Activated T-cell treated with anti-CD3 and anti-CD28 coated beads, Interleukin-2, amount 50 U/mL, for 72 hours (primary cell): ENCODE measurements around the gene ZFAND3. TPM values are rescaled to one million over a fixed set of nuclear protein-coding genes. Genes with fewer than 3 reads are reported as not detected.

Experiments
- ATAC-seq, 2 donors: fragments of 150-1000 bp; cut with Tn5 transposase; replicated peaks in 1 of 2; 2 replicates each; pipeline ENCODE4 v1.10.0; 2021; ENCODE audit warnings: moderate library complexity in 2 of 2, mild to moderate bottlenecking in 1 of 2
- DNase-seq, 2 donors: peaks; one replicate each; pipeline ENCODE4 v3.0.0; 2021 to 2022; ENCODE audit warnings: mixed read lengths in 1 of 2
- H3K27ac Mint-ChIP-seq: one replicate; pipeline ENCODE4 v1.8.0; 2022; ENCODE audit warnings: mild to moderate bottlenecking, moderate library complexity, mixed read lengths
- H3K27me3 Mint-ChIP-seq: one replicate; pipeline ENCODE4 v1.8.0; 2022; ENCODE audit warnings: low read depth, mixed read lengths
- H3K36me3 Mint-ChIP-seq, 2 donors: one replicate each; pipeline ENCODE4 v1.8.0; 2022; ENCODE audit warnings: mixed read lengths in 2 of 2, mild to moderate bottlenecking in 1 of 2; ENCODE audit not compliant: insufficient read depth in 2 of 2
- H3K4me1 Mint-ChIP-seq: one replicate; pipeline ENCODE4 v1.8.0; 2022; ENCODE audit warnings: low read depth, mixed read lengths
- H3K4me3 Mint-ChIP-seq, 2 donors: one replicate each; pipeline ENCODE4 v1.8.0; 2022; ENCODE audit warnings: mild to moderate bottlenecking in 2 of 2, mixed read lengths in 2 of 2, moderate library complexity in 2 of 2
- H3K9me3 Mint-ChIP-seq, 2 donors: one replicate each; pipeline ENCODE4 v1.8.0; 2022; ENCODE audit warnings: mixed read lengths in 2 of 2
- total RNA-seq, 2 donors: library from RNA; stranded (reverse); gene quantifications; one replicate each; pipeline ENCODE4 v1.2.3, GENCODE V29; 2022

Gene ZFAND3
- total RNA-seq, 2 donors from 2014 or later, result 93.9 to 114 TPM

GRCh38 chr6:38137608-38138265 lies 318.2 kb downstream of the ZFAND3 start:
- Mint-ChIP-seq H3K9me3 (no peaks in the 10 kb centered on the region), H3K4me3 (no peak overlapping the region), H3K27ac (peak overlapping the region; percentile 20), H3K36me3 (peaks cover 0 to 3% of the 10 kb centered on the region in 2 donors), H3K4me1 (peaks cover 16% of the 10 kb centered on the region), H3K27me3 (no peaks in the 10 kb centered on the region)
- ATAC-seq (no peak), DNase-seq (no peak)

DNA sequence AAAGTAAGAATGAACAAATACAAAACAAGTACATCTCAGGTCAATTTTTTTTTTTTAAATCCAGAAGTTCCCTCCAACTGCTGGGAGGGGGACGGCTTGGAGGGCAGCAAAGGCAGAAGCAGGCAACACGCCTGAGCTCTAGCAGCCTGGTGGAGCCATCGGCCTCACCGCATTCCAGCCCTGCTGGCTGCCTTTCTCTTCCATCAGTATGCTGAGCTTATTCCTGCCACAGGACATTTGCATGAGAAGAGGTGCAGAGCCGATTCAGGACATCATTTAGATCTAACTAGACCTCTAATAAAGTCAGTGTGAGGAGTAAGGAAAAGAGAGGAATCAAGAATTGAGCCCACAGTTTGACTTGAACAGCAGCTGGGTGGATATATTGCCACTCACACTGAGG lies 318.8 kb downstream of the ZFAND3 start:
- Mint-ChIP-seq H3K9me3 (no peaks in the 10 kb centered on the region), H3K36me3 (peaks cover 0 to 3% of the 10 kb centered on the region in 2 donors), H3K4me1 (peaks cover 10% of the 10 kb centered on the region), H3K27me3 (no peaks in the 10 kb centered on the region), H3K4me3 (no peak overlapping the region), H3K27ac (no peak overlapping the region)
- ATAC-seq (no peak), DNase-seq (no peak)

GRCh38 chr6:38141085-38141484 lies 321.6 kb downstream of the ZFAND3 start:
- Mint-ChIP-seq H3K9me3 (no peaks in the 10 kb centered on the region), H3K27me3 (no peaks in the 10 kb centered on the region), H3K4me1 (peaks cover 10% of the 10 kb centered on the region), H3K4me3 (no peak overlapping the region), H3K27ac (peak overlapping the region; percentile 2), H3K36me3 (no peaks in the 10 kb centered on the region)
- DNase-seq, result no peak
- ATAC-seq, result no peak

GRCh38 chr6:38141716-38142115 lies 322.2 kb downstream of the ZFAND3 start:
- Mint-ChIP-seq H3K9me3 (no peaks in the 10 kb centered on the region), H3K27me3 (no peaks in the 10 kb centered on the region), H3K36me3 (no peaks in the 10 kb centered on the region), H3K4me1 (peaks cover 10% of the 10 kb centered on the region), H3K27ac (no peak overlapping the region), H3K4me3 (no peak overlapping the region)
- no peak for DNase-seq
- ATAC-seq, result no peak

GRCh38 chr6:38142178-38142902 lies 322.8 kb downstream of the ZFAND3 start:
- ATAC-seq (peak in 1 of 2 donors; percentile 21), DNase-seq (no peak)
- H3K36me3 Mint-ChIP-seq, result no peaks in the 10 kb centered on the region
- H3K27ac Mint-ChIP-seq, result no peak overlapping the region
- no peaks in the 10 kb centered on the region for H3K27me3 Mint-ChIP-seq
- H3K4me1 Mint-ChIP-seq, result peaks cover 10% of the 10 kb centered on the region
- no peaks in the 10 kb centered on the region for H3K9me3 Mint-ChIP-seq
- no peak overlapping the region for H3K4me3 Mint-ChIP-seq

DNA sequence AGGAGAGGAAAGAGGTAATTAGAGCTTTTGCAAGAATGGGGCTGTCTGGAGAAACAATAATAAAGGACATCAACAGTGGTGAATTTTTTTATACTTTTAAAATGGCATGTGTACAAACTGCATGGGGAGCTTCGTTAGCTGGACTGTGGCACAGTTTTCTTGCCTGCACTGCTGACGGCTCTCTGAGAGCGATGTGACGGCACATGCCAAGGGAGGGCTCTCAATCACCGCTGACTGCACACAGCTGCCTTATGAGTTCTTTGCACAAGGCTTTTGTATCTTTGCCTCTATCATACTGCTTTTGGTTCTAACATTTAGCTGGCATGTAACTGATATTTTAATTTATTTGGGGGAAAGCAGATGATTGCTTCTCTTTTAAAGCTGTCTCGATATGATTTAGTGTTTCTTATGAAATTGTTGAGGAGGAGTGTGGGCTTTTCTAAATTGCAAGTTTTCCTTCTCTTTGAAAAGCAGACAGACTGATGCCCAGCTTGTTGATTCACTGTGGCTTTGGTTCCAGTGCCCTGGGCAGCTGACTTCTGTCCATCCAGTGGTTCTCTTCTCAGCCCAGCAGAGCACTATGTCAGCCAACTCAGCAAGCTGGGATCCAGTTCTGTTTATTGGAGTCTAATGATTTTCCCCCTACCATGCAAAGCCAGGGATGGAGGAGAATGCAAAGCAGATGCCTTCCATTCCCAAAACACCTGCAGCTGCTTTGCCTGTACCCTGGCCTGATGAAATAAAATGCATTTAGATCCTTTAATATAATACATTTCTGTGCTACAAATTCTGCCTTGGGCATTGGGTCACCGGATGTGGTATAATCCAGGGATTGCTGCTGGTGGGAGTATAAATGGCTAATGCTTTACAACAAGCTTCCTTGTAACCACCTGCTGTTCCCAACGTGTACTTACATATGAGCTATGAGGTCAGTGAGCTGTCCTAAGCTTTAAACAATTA lies 323.9 kb downstream of the ZFAND3 start:
- H3K36me3 Mint-ChIP-seq, result no peaks in the 10 kb centered on the region
- H3K27ac Mint-ChIP-seq, result peak overlapping the region; percentile 72
- ATAC-seq (no peak), DNase-seq (no peak)
- H3K27me3 Mint-ChIP-seq, result no peaks in the 10 kb centered on the region
- H3K4me1 Mint-ChIP-seq, result peaks cover 10% of the 10 kb centered on the region
- no peaks in the 10 kb centered on the region for H3K9me3 Mint-ChIP-seq
- H3K4me3 Mint-ChIP-seq, result no peak overlapping the region

GRCh38 chr6:38144365-38144945 lies 324.9 kb downstream of the ZFAND3 start:
- no peaks in the 10 kb centered on the region for H3K9me3 Mint-ChIP-seq
- no peak overlapping the region for H3K4me3 Mint-ChIP-seq
- H3K27ac Mint-ChIP-seq, result no peak overlapping the region
- DNase-seq (no peak), ATAC-seq (no peak)
- no peaks in the 10 kb centered on the region for H3K27me3 Mint-ChIP-seq
- H3K4me1 Mint-ChIP-seq, result peaks cover 10% of the 10 kb centered on the region
- H3K36me3 Mint-ChIP-seq, result no peaks in the 10 kb centered on the region

GRCh38 chr6:38146021-38146733 lies 326.6 kb downstream of the ZFAND3 start:
- Mint-ChIP-seq H3K27me3 (no peaks in the 10 kb centered on the region), H3K9me3 (no peaks in the 10 kb centered on the region), H3K4me3 (no peak overlapping the region), H3K4me1 (peaks cover 9% of the 10 kb centered on the region), H3K27ac (peak overlapping the region; percentile 55), H3K36me3 (no peaks in the 10 kb centered on the region)
- DNase-seq (no peak), ATAC-seq (no peak)

DNA sequence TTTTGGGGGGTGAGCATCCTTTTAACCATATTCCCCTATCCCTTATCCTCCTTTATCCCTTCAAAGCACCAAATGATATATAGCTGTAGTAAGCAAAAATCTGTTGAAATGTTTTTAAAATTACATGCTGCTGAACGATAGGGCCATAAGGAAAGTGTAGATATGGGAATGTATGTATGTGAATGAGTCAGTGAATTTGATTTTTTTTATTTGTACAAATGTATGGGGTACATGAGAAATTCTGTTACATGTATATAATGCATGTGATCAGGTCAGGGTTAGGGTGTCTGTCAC lies 327.2 kb downstream of the ZFAND3 start:
- peak overlapping the region; percentile 55 for H3K27ac Mint-ChIP-seq
- ATAC-seq (no peak), DNase-seq (no peak)
- no peaks in the 10 kb centered on the region for H3K9me3 Mint-ChIP-seq
- H3K27me3 Mint-ChIP-seq, result no peaks in the 10 kb centered on the region
- no peak overlapping the region for H3K4me3 Mint-ChIP-seq
- peaks cover 4% of the 10 kb centered on the region for H3K4me1 Mint-ChIP-seq
- no peaks in the 10 kb centered on the region for H3K36me3 Mint-ChIP-seq

- no peaks in the 10 kb centered on the region for H3K9me3 Mint-ChIP-seq
- no peak overlapping the region for H3K4me3 Mint-ChIP-seq
- H3K27me3 Mint-ChIP-seq, result no peaks in the 10 kb centered on the region
- H3K27ac Mint-ChIP-seq, result no peak overlapping the region
- H3K36me3 Mint-ChIP-seq, result no peaks in the 10 kb centered on the region
- no peak for DNase-seq
- no peak for ATAC-seq
- H3K4me1 Mint-ChIP-seq, result no peaks in the 10 kb centered on the region
Observed at GRCh38 chr6:38148606-38149005, 329.1 kb downstream of the ZFAND3 start.

GRCh38 chr6:38149531-38149930 lies 330.0 kb downstream of the ZFAND3 start:
- no peaks in the 10 kb centered on the region for H3K36me3 Mint-ChIP-seq
- no peaks in the 10 kb centered on the region for H3K27me3 Mint-ChIP-seq
- H3K4me1 Mint-ChIP-seq, result no peaks in the 10 kb centered on the region
- H3K9me3 Mint-ChIP-seq, result no peaks in the 10 kb centered on the region
- no peak for DNase-seq
- H3K4me3 Mint-ChIP-seq, result no peak overlapping the region
- no peak for ATAC-seq
- H3K27ac Mint-ChIP-seq, result no peak overlapping the region

GRCh38 chr6:38150021-38150420 lies 330.5 kb downstream of the ZFAND3 start:
- H3K36me3 Mint-ChIP-seq, result no peaks in the 10 kb centered on the region

More at GRCh38 chr6:38150021-38150420, 330.5 kb downstream of the ZFAND3 start:
- DNase-seq (no peak), ATAC-seq (no peak)
- Mint-ChIP-seq H3K27ac (no peak overlapping the region), H3K9me3 (no peaks in the 10 kb centered on the region), H3K27me3 (no peaks in the 10 kb centered on the region), H3K4me3 (no peak overlapping the region), H3K4me1 (no peaks in the 10 kb centered on the region)
